Stomach (tissue), 9 donors: ENCODE results near the gene DYDC2. TPM values are rescaled to one million over a fixed set of nuclear protein-coding genes. Genes with fewer than 3 reads are reported as not detected.

Experiments
- DNase-seq, 2 donors: peaks; one replicate each; pipeline versions ENCODE4 v3.0.0 to v3.0.0-alpha.2; 2013 to 2019
- H3K27ac ChIP-seq, 5 donors: fragments of 200-600 bp in 4 of 5; sonication (generic) in 4 of 5; one replicate each; pipeline ENCODE4 v1.5.1; 2013 to 2019; ENCODE audit warnings: mild to moderate bottlenecking in 1 of 5, moderate library complexity in 1 of 5
- H3K27me3 ChIP-seq, 3 donors: fragments of 200-600 bp; sonication (generic); one replicate each; pipeline ENCODE4 v1.5.1; 2017 to 2019; ENCODE audit warnings: mixed run types in 1 of 3
- H3K36me3 ChIP-seq, 4 donors: fragments of 200-600 bp; sonication (generic); 1 replicate in 3 of 4; 2 replicates in 1 of 4; pipeline ENCODE4 v1.5.1; 2016 to 2019
- H3K4me1 ChIP-seq, 4 donors: fragments of 200-600 bp; sonication (generic); one replicate each; pipeline ENCODE4 v1.5.1; 2016 to 2019
- H3K4me3 ChIP-seq, 4 donors: fragments of 200-600 bp; sonication (generic) in 3 of 4; one replicate each; pipeline ENCODE4 v1.5.1; 2016 to 2019; ENCODE audit warnings: mild to moderate bottlenecking in 1 of 4
- H3K9me3 ChIP-seq, 4 donors: fragments of 200-600 bp; sonication (generic); one replicate each; pipeline ENCODE4 v1.5.1; 2016 to 2019
- EP300 ChIP-seq: sonication (generic); formaldehyde crosslinking; IDR thresholded peaks from one replicate; pipeline ENCODE4 v1.6.1; 2017; ENCODE audit warnings: antibody characterized with exemption
- POLR2A ChIP-seq, 4 donors: fragments of 450-650 bp; IDR thresholded peaks; one replicate each; pipeline ENCODE4 v1.6.1; 2016; ENCODE audit warnings: antibody characterized with exemption in 4 of 4, control low read depth in 2 of 4, mild to moderate bottlenecking in 1 of 4, moderate library complexity in 1 of 4
- POLR2AphosphoS5 ChIP-seq, 3 donors: sonication (generic); formaldehyde crosslinking; IDR thresholded peaks; one replicate each; pipeline ENCODE4 v1.6.1; 2016; ENCODE audit warnings: antibody characterized with exemption in 3 of 3
- WGBS, 5 donors: extraction: QIAGEN DNeasy Blood & Tissue Kit in 3 of 5; methylation state at CpG; one replicate each; pipeline versions ENCODE4 v1.1.5 to v1.1.7; 2013 to 2018; 5-methylcytosine and 5-hydroxymethylcytosine counted together
- intact Hi-C: fragments of 100-400 bp; cut with DNase I; formaldehyde crosslinking; loops from one replicate; pipeline ENCODE4 v1.15.1; 2023; ENCODE audit warnings: low total_unique reads
- polyA plus RNA-seq, 3 donors: library from polyadenylated mRNA; stranded (reverse); fragments of 200-250 nt; gene quantifications; one replicate each; pipeline ENCODE4 v1.2.3, GENCODE V29; 2013
- total RNA-seq, 5 donors: library from RNA; depleted of rRNA; stranded (reverse); fragments of >200 nt; gene quantifications; one replicate each; pipeline versions ENCODE4 v1.1.0 to v1.2.3, GENCODE V29; 2014 to 2016
- TF ChIP-seq, protein P1 (sequence below), 7 experiments: fragments of 450-650 bp in 4 of 7; fragments of 200-600 bp in 3 of 7; sonication (generic) in 3 of 7; IDR thresholded peaks; one replicate each; pipeline ENCODE4 v1.5.1; 2016 to 2019; ENCODE audit warnings: antibody characterized with exemption in 7 of 7, control low read depth in 2 of 7, mild to moderate bottlenecking in 1 of 7
- donor health status: healthy with polysubstance abuse.
- donor health status: Bipolar disorder and iron deficiency.
- donor health status: healthy.

DYDC2 gene
- total and polyA plus RNA-seq, 8 donors: 0.37 to 0.95 TPM; not detected in 6

GRCh38 chr10:80319318-80319717, 37.3 kb upstream of the DYDC2 start:
- DNase-seq: no peak
- 46 to 77% (median 51%) methylated on average over 2 of the region's 2 CpGs for WGBS, 5 donors
- H3K4me1 ChIP-seq: no peaks in the 10 kb centered on the region
- no peaks in the 10 kb centered on the region for H3K27me3 ChIP-seq
- no peak overlapping the region for H3K27ac ChIP-seq
- TF ChIP-seq EP300: no peak
- no peak for TF ChIP-seq POLR2A (IDR thresholded peaks at IDR 0.05)
- TF ChIP-seq, protein P1, sequence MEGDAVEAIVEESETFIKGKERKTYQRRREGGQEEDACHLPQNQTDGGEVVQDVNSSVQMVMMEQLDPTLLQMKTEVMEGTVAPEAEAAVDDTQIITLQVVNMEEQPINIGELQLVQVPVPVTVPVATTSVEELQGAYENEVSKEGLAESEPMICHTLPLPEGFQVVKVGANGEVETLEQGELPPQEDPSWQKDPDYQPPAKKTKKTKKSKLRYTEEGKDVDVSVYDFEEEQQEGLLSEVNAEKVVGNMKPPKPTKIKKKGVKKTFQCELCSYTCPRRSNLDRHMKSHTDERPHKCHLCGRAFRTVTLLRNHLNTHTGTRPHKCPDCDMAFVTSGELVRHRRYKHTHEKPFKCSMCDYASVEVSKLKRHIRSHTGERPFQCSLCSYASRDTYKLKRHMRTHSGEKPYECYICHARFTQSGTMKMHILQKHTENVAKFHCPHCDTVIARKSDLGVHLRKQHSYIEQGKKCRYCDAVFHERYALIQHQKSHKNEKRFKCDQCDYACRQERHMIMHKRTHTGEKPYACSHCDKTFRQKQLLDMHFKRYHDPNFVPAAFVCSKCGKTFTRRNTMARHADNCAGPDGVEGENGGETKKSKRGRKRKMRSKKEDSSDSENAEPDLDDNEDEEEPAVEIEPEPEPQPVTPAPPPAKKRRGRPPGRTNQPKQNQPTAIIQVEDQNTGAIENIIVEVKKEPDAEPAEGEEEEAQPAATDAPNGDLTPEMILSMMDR (IDR thresholded peaks at IDR 0.05): no peak
- no peak for TF ChIP-seq POLR2AphosphoS5 (IDR thresholded peaks at IDR 0.05)
- H3K9me3 ChIP-seq: peaks cover 0 to 7% (median 0%) of the 10 kb centered on the region in 4 donors
- intact Hi-C loops: no loop called here
- no peak overlapping the region for H3K4me3 ChIP-seq
- no peaks in the 10 kb centered on the region for H3K36me3 ChIP-seq

GRCh38 chr10:80319725-80320290, 36.8 kb upstream of the DYDC2 start:
- TF ChIP-seq, protein P1 (IDR thresholded peaks at IDR 0.05): no peak
- no peak for TF ChIP-seq EP300
- Histone ChIP-seq H3K27ac (no peak overlapping the region), H3K4me1 (no peaks in the 10 kb centered on the region), H3K4me3 (no peak overlapping the region), H3K36me3 (no peaks in the 10 kb centered on the region), H3K9me3 (peaks cover 0 to 7% (median 0%) of the 10 kb centered on the region in 4 donors), H3K27me3 (no peaks in the 10 kb centered on the region)
- WGBS, 5 donors: 80 to 94% (median 92%) methylated on average over 2 of the region's 2 CpGs
- intact Hi-C loops: no loop called here
- DNase-seq: no peak

- intact Hi-C loops: no loop called here
- DNase-seq: no peak
- H3K36me3 ChIP-seq: no peaks in the 10 kb centered on the region
- peaks cover 0 to 3% (median 0%) of the 10 kb centered on the region in 4 donors for H3K9me3 ChIP-seq
- TF ChIP-seq POLR2AphosphoS5 (IDR thresholded peaks at IDR 0.05) (no peak), EP300 (no peak), POLR2A (IDR thresholded peaks at IDR 0.05) (no peak)
- TF ChIP-seq, protein P1 (IDR thresholded peaks at IDR 0.05): no peak
- no peaks in the 10 kb centered on the region for H3K27me3 ChIP-seq
- no peak overlapping the region for H3K27ac ChIP-seq
- no peaks in the 10 kb centered on the region for H3K4me1 ChIP-seq
- no peak overlapping the region for H3K4me3 ChIP-seq
Measured at GRCh38 chr10:80320377-80320776, 36.2 kb upstream of the DYDC2 start.

GRCh38 chr10:80321183-80321582, 35.4 kb upstream of the DYDC2 start:
- DNase-seq: no peak
- TF ChIP-seq EP300 (no peak), POLR2A (IDR thresholded peaks at IDR 0.05) (no peak), POLR2AphosphoS5 (IDR thresholded peaks at IDR 0.05) (no peak)
- TF ChIP-seq, protein P1 (IDR thresholded peaks at IDR 0.05): no peak
- WGBS, 5 donors: 63 to 72% (median 67%) methylated on average over 5 of the region's 5 CpGs
- Histone ChIP-seq H3K36me3 (no peaks in the 10 kb centered on the region), H3K9me3 (no peaks in the 10 kb centered on the region), H3K27me3 (no peaks in the 10 kb centered on the region), H3K27ac (no peak overlapping the region), H3K4me3 (no peak overlapping the region), H3K4me1 (no peaks in the 10 kb centered on the region)
- intact Hi-C loops: no loop called here
